Measurements from ENCODE around the gene WBP1.

- TF ChIP-seq CTCF (conservative IDR thresholded peaks at IDR 0.05; ENCODE audit: low read length) (no peak), EZH2phosphoT487 (IDR thresholded peaks at IDR 0.05; ENCODE audit: borderline replicate concordance, low read depth, low read length) (no peak)
Observed at GRCh38 chr2:74493546-74493945, 35.3 kb downstream of the WBP1 start.
